NOMO-1 (cell line): ENCODE data around the gene FKRP.

Experiments
- DNase-seq, 2 experiments: peaks; one replicate each; lab custom pipeline; 2025; ENCODE audit not compliant: unreplicated experiment in 2 of 2; lab: John Stamatoyannopoulos, UW

FKRP gene

GRCh38 chr19:46719629-46720502 lies 26.0 kb upstream of the FKRP start:
- DNase-seq = no peak

- DNase-seq = no peak
Observed at GRCh38 chr19:46720503-46721239, 25.2 kb upstream of the FKRP start.

GRCh38 chr19:46721269-46722003 lies 24.4 kb upstream of the FKRP start:
- no peak for DNase-seq

- DNase-seq = no peak
Observed at GRCh38 chr19:46722004-46722380, 23.9 kb upstream of the FKRP start.

- no peak for DNase-seq
Observed at GRCh38 chr19:46722421-46723022, 23.3 kb upstream of the FKRP start.

- no peak for DNase-seq
Observed at GRCh38 chr19:46723023-46723461, 22.8 kb upstream of the FKRP start.

GRCh38 chr19:46723471-46723870 lies 22.4 kb upstream of the FKRP start:
- DNase-seq = no peak

GRCh38 chr19:46724468-46724867 lies 21.4 kb upstream of the FKRP start:
- no peak for DNase-seq

- no peak for DNase-seq
Observed at GRCh38 chr19:46725036-46725820, 20.6 kb upstream of the FKRP start.

- no peak for DNase-seq
Observed at GRCh38 chr19:46725859-46726393, 19.9 kb upstream of the FKRP start.

GRCh38 chr19:46726551-46726950 lies 19.3 kb upstream of the FKRP start:
- no peak for DNase-seq

- no peak for DNase-seq
Observed at GRCh38 chr19:46726971-46727501, 18.8 kb upstream of the FKRP start.

- DNase-seq = no peak
Observed at GRCh38 chr19:46727757-46728156, 18.1 kb upstream of the FKRP start.

GRCh38 chr19:46728208-46728607 lies 17.6 kb upstream of the FKRP start:
- no peak for DNase-seq

- peak; percentile 45 to 58 for DNase-seq
Observed at GRCh38 chr19:46728693-46729339, 17.0 kb upstream of the FKRP start.

- no peak for DNase-seq
Observed at GRCh38 chr19:46729696-46730095, 16.2 kb upstream of the FKRP start.

- DNase-seq = no peak
Observed at GRCh38 chr19:46730187-46730586, 15.7 kb upstream of the FKRP start.

- no peak for DNase-seq
Observed at GRCh38 chr19:46730595-46730994, 15.3 kb upstream of the FKRP start.

GRCh38 chr19:46731007-46731501 lies 14.8 kb upstream of the FKRP start:
- peak; percentile 88 to 89 for DNase-seq
